ENCODE measurements around the gene ELF2. TPM values are rescaled to one million over a fixed set of nuclear protein-coding genes. Genes with fewer than 3 reads are reported as not detected.

ELF2 gene
- total RNA-seq, 4 donors from 2014 or later, result 58.1 to 76.6 (median 65.0) TPM

DNA sequence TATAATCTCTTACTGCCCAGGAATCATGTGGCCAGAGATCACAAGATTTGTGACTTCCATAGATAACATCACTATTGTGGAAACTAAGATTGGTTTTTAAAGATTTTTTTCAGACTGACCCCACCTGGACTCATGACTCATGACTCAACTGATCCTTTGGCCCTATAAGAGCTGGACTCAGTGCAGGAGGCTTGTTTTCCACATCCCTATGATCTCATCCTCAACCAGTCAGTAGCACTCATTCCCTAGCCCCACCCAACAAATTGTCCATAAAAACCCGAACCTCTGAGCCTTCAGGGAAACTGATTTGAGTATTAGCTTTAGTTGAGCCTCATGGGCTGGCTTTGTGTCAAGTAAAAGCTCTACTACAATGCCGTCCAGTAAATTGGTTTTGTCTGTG, 169.4 kb downstream of the ELF2 start:
- TF ChIP-seq, protein P1, sequence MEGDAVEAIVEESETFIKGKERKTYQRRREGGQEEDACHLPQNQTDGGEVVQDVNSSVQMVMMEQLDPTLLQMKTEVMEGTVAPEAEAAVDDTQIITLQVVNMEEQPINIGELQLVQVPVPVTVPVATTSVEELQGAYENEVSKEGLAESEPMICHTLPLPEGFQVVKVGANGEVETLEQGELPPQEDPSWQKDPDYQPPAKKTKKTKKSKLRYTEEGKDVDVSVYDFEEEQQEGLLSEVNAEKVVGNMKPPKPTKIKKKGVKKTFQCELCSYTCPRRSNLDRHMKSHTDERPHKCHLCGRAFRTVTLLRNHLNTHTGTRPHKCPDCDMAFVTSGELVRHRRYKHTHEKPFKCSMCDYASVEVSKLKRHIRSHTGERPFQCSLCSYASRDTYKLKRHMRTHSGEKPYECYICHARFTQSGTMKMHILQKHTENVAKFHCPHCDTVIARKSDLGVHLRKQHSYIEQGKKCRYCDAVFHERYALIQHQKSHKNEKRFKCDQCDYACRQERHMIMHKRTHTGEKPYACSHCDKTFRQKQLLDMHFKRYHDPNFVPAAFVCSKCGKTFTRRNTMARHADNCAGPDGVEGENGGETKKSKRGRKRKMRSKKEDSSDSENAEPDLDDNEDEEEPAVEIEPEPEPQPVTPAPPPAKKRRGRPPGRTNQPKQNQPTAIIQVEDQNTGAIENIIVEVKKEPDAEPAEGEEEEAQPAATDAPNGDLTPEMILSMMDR (IDR thresholded peaks at IDR 0.05), result no peak
- no peak for TF ChIP-seq POLR2A (IDR thresholded peaks at IDR 0.05)
- H3K36me3 ChIP-seq, result no peaks in the 10 kb centered on the region
- whole genome bisulfite sequencing, 2 donors, result 90 to 98% methylated on average over 2 of the region's 2 CpGs
- intact Hi-C loops (cut with DNase I), result no loop called here
- H3K4me1 ChIP-seq, result peaks cover 5 to 7% of the 10 kb centered on the region in 2 donors
- no peaks in the 10 kb centered on the region for H3K27me3 ChIP-seq
- no peak overlapping the region for H3K27ac ChIP-seq
- H3K4me3 ChIP-seq (replicated peaks in 1 of 3), result no peak overlapping the region
- no peaks in the 10 kb centered on the region for H3K9me3 ChIP-seq
- DNase-seq, result no peak

Small RNAs within 50 kb of the gene (small RNA-seq; reads per million reads assigned to genes)
- gene RF00017 (not detected), gene RF00019 (not detected), gene RN7SL382P (not detected), gene RNU6-531P (not detected)

Other genes with a start within 250 kb of the ELF2 start
- gene NOCT, start 161.4 kb downstream of the ELF2 start, total RNA-seq, result 10 to 100 TPM in 1 of 4 donors, 1 to 10 TPM in 3; 4.0 to 11.5 (median 6.6) TPM
- gene MGARP, start 103.0 kb upstream of the ELF2 start, total RNA-seq, result 1 to 10 TPM in 2 of 4 donors, under 1 TPM in 2; 0.71 to 2.1 (median 1.1) TPM
- 10 to 100 TPM; 21.7 to 47.7 (median 24.6) TPM for gene NAA15, start 124.3 kb upstream of the ELF2 start, total RNA-seq
- gene NDUFC1, start 125.3 kb upstream of the ELF2 start, total RNA-seq, result 10 to 100 TPM; 27.9 to 92.4 (median 53.2) TPM

Measured in thyroid gland (tissue), 4 donors.